Fibroblast of mammary gland (primary cell): ENCODE measurements around the gene PPM1L.
"Not testable (repeated sequence)": the region's sequence is repeated elsewhere in the genome, so short reads cannot be mapped to it uniquely, and the experiment has no call there.

ENCODE experiments used
- DNase-seq: peaks from one replicate; pipeline ENCODE4 v3.0.0-alpha.2; 2010; ENCODE audit warnings: low read depth
- H3K4me3 ChIP-seq: 2 replicates; pipeline ENCODE4 v1.5.1; 2011; ENCODE audit warnings: low read depth, mild to moderate bottlenecking, low read length, moderate library complexity; ENCODE audit not compliant: control insufficient read depth
- TF ChIP-seq, protein P1 (sequence below): conservative IDR thresholded peaks from 2 replicates; pipeline ENCODE4 v1.5.1; 2011; ENCODE audit warnings: low read depth, low read length, inconsistent platforms; ENCODE audit not compliant: control insufficient read depth, insufficient read depth

Gene PPM1L

DNA sequence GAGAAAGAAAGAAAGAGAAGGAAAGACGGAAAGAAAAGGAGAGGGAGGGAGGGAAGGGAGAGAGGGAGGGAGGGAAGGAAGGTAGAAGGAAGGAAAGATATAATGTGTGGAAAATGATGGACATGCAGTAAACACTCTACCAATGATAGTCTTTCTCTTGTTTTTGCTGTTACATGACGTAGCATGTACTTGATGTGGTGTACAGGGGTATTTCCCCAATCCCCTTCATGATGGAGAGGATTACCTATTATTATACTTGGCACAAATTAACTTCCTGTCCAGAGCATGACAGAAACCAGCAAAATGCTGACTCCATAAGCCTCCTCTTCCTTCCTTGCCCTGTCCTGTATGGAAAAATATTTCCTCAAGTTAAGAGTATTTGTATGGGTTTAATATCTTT, 224.7 kb downstream of the PPM1L start:
- TF ChIP-seq, protein P1, sequence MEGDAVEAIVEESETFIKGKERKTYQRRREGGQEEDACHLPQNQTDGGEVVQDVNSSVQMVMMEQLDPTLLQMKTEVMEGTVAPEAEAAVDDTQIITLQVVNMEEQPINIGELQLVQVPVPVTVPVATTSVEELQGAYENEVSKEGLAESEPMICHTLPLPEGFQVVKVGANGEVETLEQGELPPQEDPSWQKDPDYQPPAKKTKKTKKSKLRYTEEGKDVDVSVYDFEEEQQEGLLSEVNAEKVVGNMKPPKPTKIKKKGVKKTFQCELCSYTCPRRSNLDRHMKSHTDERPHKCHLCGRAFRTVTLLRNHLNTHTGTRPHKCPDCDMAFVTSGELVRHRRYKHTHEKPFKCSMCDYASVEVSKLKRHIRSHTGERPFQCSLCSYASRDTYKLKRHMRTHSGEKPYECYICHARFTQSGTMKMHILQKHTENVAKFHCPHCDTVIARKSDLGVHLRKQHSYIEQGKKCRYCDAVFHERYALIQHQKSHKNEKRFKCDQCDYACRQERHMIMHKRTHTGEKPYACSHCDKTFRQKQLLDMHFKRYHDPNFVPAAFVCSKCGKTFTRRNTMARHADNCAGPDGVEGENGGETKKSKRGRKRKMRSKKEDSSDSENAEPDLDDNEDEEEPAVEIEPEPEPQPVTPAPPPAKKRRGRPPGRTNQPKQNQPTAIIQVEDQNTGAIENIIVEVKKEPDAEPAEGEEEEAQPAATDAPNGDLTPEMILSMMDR, result no peak
- no peak for DNase-seq
- no peak overlapping the region for H3K4me3 ChIP-seq

DNA sequence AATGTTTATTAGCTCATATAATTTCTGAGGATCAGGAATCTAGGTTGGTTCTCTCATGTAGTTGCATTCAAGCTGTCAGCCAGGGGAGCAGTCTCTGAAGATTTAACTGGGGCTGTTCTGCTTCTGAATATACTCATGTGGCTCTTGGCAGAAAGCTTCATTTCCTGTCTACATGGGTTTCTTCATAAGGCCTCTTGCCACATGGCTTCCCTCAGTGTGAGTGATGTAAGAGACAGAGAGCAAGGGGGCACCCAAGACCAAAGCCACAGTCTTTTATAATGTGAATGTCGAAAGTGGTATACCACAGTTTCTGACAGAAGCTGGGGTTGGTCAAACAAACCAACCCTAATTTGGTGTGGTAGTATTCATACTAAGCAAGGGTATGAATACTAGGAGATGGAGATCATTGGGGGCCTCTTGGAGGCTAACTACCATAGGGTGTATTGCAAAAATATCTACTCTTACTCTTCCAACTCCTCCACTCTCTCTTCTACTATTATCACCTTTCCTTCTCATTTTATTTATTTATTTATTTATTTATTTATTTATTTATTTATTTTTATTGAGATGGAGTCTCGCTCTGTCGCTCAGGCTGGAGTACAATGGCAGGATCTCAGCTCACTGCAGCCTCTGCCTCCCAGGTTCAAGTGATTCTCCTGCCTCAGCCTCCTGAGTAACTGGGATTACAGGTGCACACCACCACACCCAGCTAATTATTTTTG, 225.3 kb downstream of the PPM1L start:
- DNase-seq, result peak; percentile 23
- TF ChIP-seq, protein P1, result no peak

DNA sequence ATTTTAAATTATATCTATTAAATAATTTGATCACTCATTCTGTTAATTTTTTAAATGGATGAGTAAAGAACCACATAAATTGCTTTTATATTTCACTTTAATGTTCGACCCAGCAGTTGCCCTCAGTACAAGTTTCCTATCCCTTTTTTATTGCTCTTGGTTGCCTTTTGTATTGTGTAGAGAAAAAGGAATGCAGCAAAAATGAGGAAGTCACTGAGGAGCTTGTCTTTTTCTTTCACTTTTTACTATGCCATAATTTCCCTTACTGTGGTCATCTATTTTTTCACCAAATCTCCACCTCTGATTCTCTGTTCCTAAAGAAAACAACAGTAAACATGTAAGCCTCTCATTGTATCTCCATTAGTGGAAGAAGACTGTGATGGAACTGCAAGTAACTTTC, 226.5 kb downstream of the PPM1L start:
- TF ChIP-seq, protein P1, result no peak
- DNase-seq, result no peak
- H3K4me3 ChIP-seq, result no peak overlapping the region

More for the DNA sequence above, 225.3 kb downstream of the PPM1L start:
- no peak overlapping the region for H3K4me3 ChIP-seq

DNA sequence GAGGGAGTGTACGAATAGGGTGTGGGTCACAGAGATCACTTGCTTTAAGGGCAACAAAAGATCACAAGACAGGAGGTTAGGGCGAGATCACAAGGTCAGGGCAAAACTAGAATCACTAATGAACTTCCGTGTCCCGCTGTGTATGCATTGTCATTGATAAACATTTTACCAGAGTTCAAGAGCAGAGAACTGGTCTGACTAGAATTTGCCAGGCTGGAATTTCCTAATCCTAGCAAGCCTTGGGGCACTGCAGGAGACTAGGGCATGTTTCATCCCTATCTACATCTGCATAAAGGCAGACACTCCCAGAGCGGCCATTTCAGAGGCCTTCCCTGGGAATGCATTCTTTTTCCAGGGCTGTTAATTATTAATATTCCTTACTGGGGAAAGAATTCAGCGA, 227.9 kb downstream of the PPM1L start:
- H3K4me3 ChIP-seq, DNase-seq: not testable (repeated sequence)

DNA sequence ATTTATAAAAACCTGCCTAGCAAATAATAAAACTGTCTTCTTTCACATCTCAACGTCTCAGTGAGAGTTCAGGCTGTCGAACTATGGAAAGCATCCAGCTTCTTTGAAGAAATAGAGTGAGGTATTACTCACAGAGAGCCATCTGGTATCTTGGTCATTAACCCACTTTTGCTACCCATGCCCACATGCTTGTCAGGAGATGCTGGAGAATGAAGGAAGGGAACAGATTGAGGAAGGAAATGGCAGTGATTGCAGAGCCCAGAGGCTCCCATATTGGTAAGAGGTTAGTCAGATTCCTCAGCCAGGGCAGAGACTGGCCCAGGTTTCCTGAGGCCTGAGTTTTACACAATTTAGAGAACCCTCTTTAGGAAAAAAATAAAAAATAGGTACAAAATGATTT, 230.0 kb downstream of the PPM1L start:
- TF ChIP-seq, protein P1, result no peak
- DNase-seq, result peak; percentile 11
- H3K4me3 ChIP-seq, result no peak overlapping the region

DNA sequence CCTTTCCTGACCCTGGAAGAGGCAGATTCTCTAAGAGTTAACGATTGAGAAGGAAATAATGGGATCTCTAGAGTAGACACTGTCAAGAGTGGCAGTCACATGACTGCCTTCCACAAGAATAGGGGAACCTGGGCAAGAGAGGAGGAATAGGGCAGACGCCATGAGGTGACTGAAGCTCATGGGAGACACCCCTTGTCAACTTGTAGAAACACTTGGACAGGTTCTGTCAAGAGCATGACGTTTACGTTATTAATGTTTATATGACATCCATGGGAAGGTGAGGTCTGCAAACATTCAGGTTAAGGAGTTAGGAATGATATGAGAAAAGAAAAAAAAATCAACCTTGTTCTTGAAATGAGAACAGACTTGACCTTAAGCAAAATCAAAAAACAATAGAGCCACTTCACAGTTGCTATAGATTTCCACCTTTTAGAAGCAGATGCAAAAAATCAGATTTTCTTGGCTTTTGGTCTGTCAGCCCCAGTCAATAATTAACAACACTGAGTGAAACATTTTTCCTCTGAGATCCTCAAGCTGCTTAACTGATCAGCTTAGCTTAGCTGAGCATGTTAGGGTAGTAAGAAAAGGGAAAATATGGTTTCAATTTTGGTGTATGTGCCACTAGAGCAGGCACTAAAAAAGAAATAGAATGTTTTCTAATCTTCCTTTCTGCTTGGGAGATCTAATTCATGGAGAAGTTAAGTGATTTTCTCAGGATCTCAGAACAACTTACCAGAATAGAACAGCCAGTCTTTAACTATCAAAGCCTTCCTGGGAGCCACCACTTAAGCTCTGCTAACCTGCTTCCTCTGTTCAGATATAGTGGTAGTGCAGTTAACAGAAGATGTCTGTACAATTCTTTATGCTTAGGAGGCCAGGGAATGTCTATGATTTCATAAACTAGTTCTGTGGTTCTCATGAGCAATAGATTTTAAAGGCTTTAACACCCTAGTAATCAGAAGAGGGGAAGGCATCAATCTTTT, 232.2 kb downstream of the PPM1L start:
- no peak for DNase-seq
- no peak overlapping the region for H3K4me3 ChIP-seq
- TF ChIP-seq, protein P1, result no peak

DNA sequence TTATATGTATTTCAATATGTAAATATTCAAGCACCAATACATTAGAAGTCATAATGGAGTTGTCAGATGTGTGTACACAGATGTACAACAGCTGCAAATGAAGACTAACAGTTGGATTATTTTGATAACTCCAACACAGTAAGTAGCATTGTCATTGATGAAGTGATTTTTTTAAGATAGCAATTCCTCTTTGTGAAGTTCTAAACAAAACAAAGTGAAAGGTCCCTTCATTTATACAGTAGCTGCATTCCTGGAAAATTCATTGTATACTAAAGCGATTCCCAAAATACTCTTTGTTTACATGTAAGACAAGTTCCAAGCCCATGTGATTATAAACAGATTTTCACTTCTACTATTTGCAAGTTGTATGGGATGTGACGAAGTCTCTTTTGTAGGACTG, 234.4 kb downstream of the PPM1L start:
- no peak overlapping the region for H3K4me3 ChIP-seq
- no peak for DNase-seq
- TF ChIP-seq, protein P1, result no peak
